Prostate gland (tissue), 2 donors: Measurements from ENCODE around the gene SLC12A8.

Experiments
- POLR2A ChIP-seq: fragments of 450-650 bp; IDR thresholded peaks from one replicate; pipeline ENCODE4 v1.6.1; 2016; ENCODE audit warnings: antibody characterized with exemption, mild to moderate bottlenecking
- POLR2AphosphoS5 ChIP-seq: sonication (generic); formaldehyde crosslinking; IDR thresholded peaks from one replicate; pipeline ENCODE4 v1.6.1; 2017; ENCODE audit warnings: antibody characterized with exemption
- TF ChIP-seq, protein P1 (sequence below), 4 experiments: fragments of 200-600 bp in 2 of 4; fragments of 450-650 bp in 2 of 4; sonication (generic) in 2 of 4; IDR thresholded peaks; 1 replicate in 3 of 4; 2 replicates in 1 of 4; pipeline ENCODE4 v1.5.1; 2016 to 2019; ENCODE audit warnings: antibody characterized with exemption in 4 of 4, mild to moderate bottlenecking in 2 of 4, moderate library complexity in 2 of 4

DNA sequence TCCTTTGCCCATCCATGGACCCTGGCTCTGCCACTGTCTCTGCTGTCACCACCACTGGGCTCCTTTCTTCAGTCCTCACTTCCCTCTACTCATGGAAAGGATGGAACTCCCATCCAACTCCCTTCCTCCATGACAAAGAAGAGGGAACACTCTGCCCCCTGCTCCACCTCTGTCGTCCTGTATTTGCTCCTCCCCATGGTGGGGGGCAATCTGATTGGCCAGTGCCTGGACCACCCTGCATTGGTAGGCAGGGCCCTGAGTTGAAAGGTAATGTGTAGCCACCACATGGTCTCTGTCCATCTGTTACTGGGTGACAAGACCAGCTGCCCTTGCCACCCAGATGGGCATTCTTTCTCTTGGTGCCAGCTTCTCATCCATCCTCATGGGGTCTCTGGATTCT, 136.1 kb downstream of the SLC12A8 start:
- TF ChIP-seq, protein P1, sequence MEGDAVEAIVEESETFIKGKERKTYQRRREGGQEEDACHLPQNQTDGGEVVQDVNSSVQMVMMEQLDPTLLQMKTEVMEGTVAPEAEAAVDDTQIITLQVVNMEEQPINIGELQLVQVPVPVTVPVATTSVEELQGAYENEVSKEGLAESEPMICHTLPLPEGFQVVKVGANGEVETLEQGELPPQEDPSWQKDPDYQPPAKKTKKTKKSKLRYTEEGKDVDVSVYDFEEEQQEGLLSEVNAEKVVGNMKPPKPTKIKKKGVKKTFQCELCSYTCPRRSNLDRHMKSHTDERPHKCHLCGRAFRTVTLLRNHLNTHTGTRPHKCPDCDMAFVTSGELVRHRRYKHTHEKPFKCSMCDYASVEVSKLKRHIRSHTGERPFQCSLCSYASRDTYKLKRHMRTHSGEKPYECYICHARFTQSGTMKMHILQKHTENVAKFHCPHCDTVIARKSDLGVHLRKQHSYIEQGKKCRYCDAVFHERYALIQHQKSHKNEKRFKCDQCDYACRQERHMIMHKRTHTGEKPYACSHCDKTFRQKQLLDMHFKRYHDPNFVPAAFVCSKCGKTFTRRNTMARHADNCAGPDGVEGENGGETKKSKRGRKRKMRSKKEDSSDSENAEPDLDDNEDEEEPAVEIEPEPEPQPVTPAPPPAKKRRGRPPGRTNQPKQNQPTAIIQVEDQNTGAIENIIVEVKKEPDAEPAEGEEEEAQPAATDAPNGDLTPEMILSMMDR (IDR thresholded peaks at IDR 0.05) = no peak
- no peak for TF ChIP-seq POLR2A
- no peak for TF ChIP-seq POLR2AphosphoS5
